Measurements from ENCODE around the gene TNFAIP8L1. TPM values are rescaled to one million over a fixed set of nuclear protein-coding genes. Genes with fewer than 3 reads are reported as not detected.

Gene TNFAIP8L1
- total RNA-seq = 59.4 and 59.8 TPM in 2 replicates

GRCh38 chr19:4638828-4639530 is at the start of gene TNFAIP8L1:
TSS of gene TNFAIP8L1 (plus strand) at chr19:4639516. CDS start at chr19:4651870, 12,354 bp downstream.

GRCh38 chr19:4669723-4670480 is 30.6 kb downstream of the TNFAIP8L1 start, which contains the start of gene MYDGF:
TSS of gene MYDGF (minus strand) at chr19:4670342. CDS start at chr19:4670334, 8 bp downstream.

Other genes with a start within 250 kb of the TNFAIP8L1 start
- gene SH3GL1, start 239.0 kb upstream of the TNFAIP8L1 start, total RNA-seq = 157 and 199 TPM in 2 replicates
- 13.1 and 16.5 TPM in 2 replicates for gene CHAF1A, start 236.9 kb upstream of the TNFAIP8L1 start, total RNA-seq
- 83.8 and 109 TPM in 2 replicates for gene UBXN6, start 181.7 kb upstream of the TNFAIP8L1 start, total RNA-seq
- gene HDGFL2, start 167.2 kb upstream of the TNFAIP8L1 start, total RNA-seq = 72.2 and 77.4 TPM in 2 replicates
- under 0.01 TPM in 2 replicates for gene PLIN4, start 121.0 kb upstream of the TNFAIP8L1 start, total RNA-seq
- gene PLIN5, start 104.3 kb upstream of the TNFAIP8L1 start, total RNA-seq = 0.33 and 0.48 TPM in 2 replicates
- gene LRG1, start 99.5 kb upstream of the TNFAIP8L1 start, total RNA-seq = 0.65 and 0.86 TPM in 2 replicates
- gene SEMA6B, start 79.8 kb upstream of the TNFAIP8L1 start, total RNA-seq = 236 and 245 TPM in 2 replicates
- 165 and 194 TPM in 2 replicates for gene MYDGF, start 30.8 kb downstream of the TNFAIP8L1 start, total RNA-seq
- gene DPP9, start 84.3 kb downstream of the TNFAIP8L1 start, total RNA-seq = 52.9 and 68.2 TPM in 2 replicates
- 17.6 and 19.3 TPM in 2 replicates for gene FEM1A, start 152.2 kb downstream of the TNFAIP8L1 start, total RNA-seq
- 5.5 and 6.5 TPM in 2 replicates for gene TICAM1, start 192.2 kb downstream of the TNFAIP8L1 start, total RNA-seq
- gene PLIN3, start 228.2 kb downstream of the TNFAIP8L1 start, total RNA-seq = 109 and 124 TPM in 2 replicates

Measured in vein endothelial cell (primary cell).